HG02588 (cell line): ENCODE measurements around the gene ADAMTS15.

Source experiments
- ATAC-seq: cut with Tn5 transposase; IDR thresholded peaks from one replicate; pipeline ENCODE4 v1.9.1; 2021; ENCODE audit warnings: mild to moderate bottlenecking, moderate library complexity; ENCODE audit not compliant: unreplicated experiment

Gene ADAMTS15

GRCh38 chr11:130510407-130511006 lies 62.1 kb downstream of the ADAMTS15 start:
- no peak for ATAC-seq

GRCh38 chr11:130511765-130512164 lies 63.3 kb downstream of the ADAMTS15 start:
- no peak for ATAC-seq

- no peak for ATAC-seq
These were observed 64.2 kb downstream of the ADAMTS15 start for GRCh38 chr11:130512662-130513061.

GRCh38 chr11:130513132-130513531 lies 64.7 kb downstream of the ADAMTS15 start:
- ATAC-seq = no peak

- no peak for ATAC-seq
These were observed 65.9 kb downstream of the ADAMTS15 start for GRCh38 chr11:130514316-130514715.

- ATAC-seq = no peak
These were observed 66.4 kb downstream of the ADAMTS15 start for GRCh38 chr11:130514851-130515250.

GRCh38 chr11:130515829-130516553 lies 67.5 kb downstream of the ADAMTS15 start:
- no peak for ATAC-seq

GRCh38 chr11:130516554-130517505 lies 68.4 kb downstream of the ADAMTS15 start:
- no peak for ATAC-seq

- ATAC-seq = no peak
These were observed 69.8 kb downstream of the ADAMTS15 start for GRCh38 chr11:130518164-130518680.

- ATAC-seq = no peak
These were observed 70.9 kb downstream of the ADAMTS15 start for GRCh38 chr11:130519128-130519932.

- ATAC-seq = no peak
These were observed 71.8 kb downstream of the ADAMTS15 start for GRCh38 chr11:130520271-130520671.

- no peak for ATAC-seq
These were observed 74.0 kb downstream of the ADAMTS15 start for GRCh38 chr11:130522284-130522961.

GRCh38 chr11:130523166-130523565 lies 74.7 kb downstream of the ADAMTS15 start:
- ATAC-seq = no peak

GRCh38 chr11:130523609-130524008 lies 75.2 kb downstream of the ADAMTS15 start:
- no peak for ATAC-seq

- no peak for ATAC-seq
These were observed 75.8 kb downstream of the ADAMTS15 start for GRCh38 chr11:130524132-130524790.

- no peak for ATAC-seq
These were observed 76.9 kb downstream of the ADAMTS15 start for GRCh38 chr11:130525307-130525706.
